ENCODE results near the gene HOXB9.

GRCh38 chr17:48577946-48578615 is 48.1 kb downstream of the HOXB9 start, which contains the start of gene HOXB4:
- TF ChIP-seq CTCF (IDR thresholded peaks at IDR 0.05 in 2 of 3, conservative IDR thresholded peaks at IDR 0.05 in 1 of 3; ENCODE audit: control insufficient read depth in 2 of 3, extremely low read depth in 1 of 3, insufficient read depth in 1 of 3, low read depth in 3 of 3, low read length in 3 of 3): no peak
- TF ChIP-seq EZH2 (IDR thresholded peaks at IDR 0.05; ENCODE audit: borderline replicate concordance, control insufficient read depth, low read depth, low read length): no peak
- no peak for TF ChIP-seq REST (IDR thresholded peaks at IDR 0.05; ENCODE audit: low read depth, low read length)
- no peak for TF ChIP-seq RBBP5 (conservative IDR thresholded peaks at IDR 0.05)
- no peak for TF ChIP-seq PBX3 (IDR thresholded peaks at IDR 0.05; ENCODE audit: insufficient replicate concordance, low read depth, low read length)
- peak; percentile 62 for TF ChIP-seq POLR2A (IDR thresholded peaks at IDR 0.05; ENCODE audit: low read depth, low read length)
- 0 out of 2 replicates have a peak, but pooled peaks have one; percentile 21 for TF ChIP-seq CREB1 (IDR thresholded peaks at IDR 0.05; ENCODE audit: low read depth)
- TF ChIP-seq ATF3 (IDR thresholded peaks at IDR 0.05; ENCODE audit: borderline replicate concordance, extremely low read depth, low read depth, low read length): peak; percentile 63; the same call in 1 of the 2 replicates
- TF ChIP-seq EGR1 (IDR thresholded peaks at IDR 0.05; ENCODE audit: borderline replicate concordance in 1 of 2, low read depth in 2 of 2, low read length in 2 of 2): no peak
- no peak for TF ChIP-seq RAD21 (IDR thresholded peaks at IDR 0.05; ENCODE audit: insufficient read depth, low read depth, low read length)
- no peak for TF ChIP-seq MEF2A (IDR thresholded peaks at IDR 0.05; ENCODE audit: insufficient read depth, low read depth, low read length)
